Hepatocyte (in vitro differentiated cells): ENCODE measurements around the gene MTCH1. TPM values are rescaled to one million over a fixed set of nuclear protein-coding genes. Genes with fewer than 3 reads are reported as not detected.

Source experiments
- DNase-seq: peaks from one replicate; pipeline ENCODE4 v3.0.0-alpha.2; 2016; ENCODE audit warnings: low spot score
- H2AFZ ChIP-seq: fragments of 200-600 bp; sonication (generic); 2 replicates; pipeline ENCODE4 v1.6.0; 2016; ENCODE audit warnings: antibody characterized with exemption, mild to moderate bottlenecking
- H3K27ac ChIP-seq: fragments of 200-600 bp; sonication (generic); 2 replicates; pipeline ENCODE4 v1.5.1; 2016; ENCODE audit warnings: mild to moderate bottlenecking
- H3K27me3 ChIP-seq: fragments of 200-600 bp; sonication (generic); 2 replicates; pipeline ENCODE4 v1.6.1; 2016
- H3K36me3 ChIP-seq: fragments of 200-600 bp; sonication (generic); replicated peaks from 2 replicates; pipeline ENCODE4 v1.5.1; 2016; ENCODE audit warnings: low read depth; ENCODE audit not compliant: insufficient read depth
- H3K4me1 ChIP-seq: fragments of 200-600 bp; sonication (generic); 2 replicates; pipeline ENCODE4 v1.5.1; 2016; ENCODE audit warnings: mild to moderate bottlenecking, moderate library complexity; ENCODE audit not compliant: insufficient read depth
- H3K4me2 ChIP-seq: fragments of 200-600 bp; sonication (generic); 2 replicates; pipeline ENCODE4 v1.6.0; 2016
- H3K4me3 ChIP-seq: fragments of 200-600 bp; sonication (generic); 2 replicates; pipeline ENCODE4 v1.5.1; 2016; ENCODE audit warnings: mild to moderate bottlenecking
- H3K79me2 ChIP-seq: fragments of 200-600 bp; sonication (generic); 2 replicates; pipeline ENCODE4 v1.6.0; 2017; ENCODE audit warnings: mild to moderate bottlenecking
- H3K9me2 ChIP-seq: fragments of 200-600 bp; sonication (generic); replicated peaks from 2 replicates; pipeline ENCODE4 v1.6.0; 2017; ENCODE audit warnings: mild to moderate bottlenecking; ENCODE audit not compliant: insufficient read depth
- H3K9me3 ChIP-seq: fragments of 200-600 bp; sonication (generic); 2 replicates; pipeline ENCODE4 v1.5.1; 2016; ENCODE audit warnings: low read depth, mild to moderate bottlenecking
- H4K20me1 ChIP-seq: fragments of 200-600 bp; sonication (generic); 2 replicates; pipeline ENCODE4 v1.6.0; 2016; ENCODE audit warnings: mild to moderate bottlenecking; ENCODE audit not compliant: insufficient read depth, poor library complexity, severe bottlenecking
- EZH2 ChIP-seq: fragments of 200-600 bp; sonication (generic); IDR thresholded peaks from 2 replicates; pipeline ENCODE4 v1.6.1; 2016; ENCODE audit warnings: antibody characterized with exemption, mild to moderate bottlenecking, borderline replicate concordance
- EZH2phosphoT487 ChIP-seq: fragments of 200-600 bp; sonication (generic); IDR thresholded peaks from one replicate; pipeline ENCODE4 v1.6.1; 2018; ENCODE audit warnings: antibody characterized with exemption, mild to moderate bottlenecking, low read depth, moderate library complexity; ENCODE audit not compliant: unreplicated experiment, severe bottlenecking
- WGBS: methylation state at CpG from one replicate; pipeline ENCODE4 v1.1.6; 2016; ENCODE audit warnings: low lambda C conversion rate; ENCODE audit errors: missing lambda C conversion rate; 5-methylcytosine and 5-hydroxymethylcytosine counted together
- polyA plus RNA-seq: library from polyadenylated mRNA; unstranded; fragments of >200 nt; fragmentation: Nextera tagmentation; extraction: Ambion mirVana; gene quantifications from 2 replicates; pipeline ENCODE4 v1.2.1, GENCODE V29; 2016
- total RNA-seq: library from RNA; depleted of rRNA; stranded (reverse); fragments of >200 nt; gene quantifications from 2 replicates; pipeline ENCODE4 v1.2.3, GENCODE V29; 2014
- TF ChIP-seq, protein P1 (sequence below): fragments of 200-600 bp; sonication (generic); IDR thresholded peaks from 2 replicates; pipeline ENCODE4 v1.5.1; 2016; ENCODE audit warnings: antibody characterized with exemption, mild to moderate bottlenecking; ENCODE audit not compliant: poor library complexity

MTCH1 gene
- total and polyA plus RNA-seq, 2 experiments from 2014 or later = 203 to 395 TPM

DNA sequence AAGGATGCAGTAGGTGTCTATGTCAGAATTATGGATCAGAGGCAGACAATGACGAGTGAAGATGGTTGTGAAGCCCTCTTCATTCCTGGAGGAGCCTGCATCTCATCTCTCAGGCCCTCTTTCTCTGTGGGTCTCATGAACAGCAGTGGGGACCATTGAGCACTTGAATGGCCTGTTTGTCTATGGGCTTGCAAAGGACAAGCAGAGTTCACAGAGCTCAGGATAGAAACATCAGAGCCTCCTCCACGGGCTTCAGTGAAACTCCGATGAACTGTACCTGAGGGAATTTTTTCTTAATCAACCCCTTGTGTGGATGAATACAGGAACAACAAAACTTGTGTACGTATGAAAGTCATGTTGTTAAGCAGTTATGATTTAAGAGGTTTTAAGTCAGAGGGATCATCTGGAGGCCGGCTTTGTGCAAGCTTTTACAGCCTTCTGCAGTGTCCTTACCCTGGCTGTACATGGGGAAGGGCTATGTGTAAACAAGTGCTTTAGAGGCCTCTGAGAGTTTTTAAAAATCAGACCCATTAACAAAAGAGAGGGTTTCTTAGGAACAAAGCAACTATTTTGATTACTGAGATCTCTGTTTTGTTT is 61.1 kb downstream of the MTCH1 start:
- no peak for DNase-seq
- Histone ChIP-seq H3K4me2 (peak overlapping the region; percentile 5), H3K36me3 (no peaks in the 10 kb centered on the region), H3K27me3 (no peaks in the 10 kb centered on the region), H3K9me2 (no peaks in the 10 kb centered on the region), H3K4me1 (peaks cover 46% of the 10 kb centered on the region), H2AFZ (no peak overlapping the region), H3K9me3 (no peaks in the 10 kb centered on the region), H3K27ac (peak overlapping the region; percentile 54), H4K20me1 (no peaks in the 10 kb centered on the region), H3K79me2 (no peaks in the 10 kb centered on the region), H3K4me3 (no peak overlapping the region)
- 52% methylated on average over 5 of the region's 5 CpGs for WGBS
- TF ChIP-seq EZH2 (no peak), EZH2phosphoT487 (no peak)
- TF ChIP-seq, protein P1, sequence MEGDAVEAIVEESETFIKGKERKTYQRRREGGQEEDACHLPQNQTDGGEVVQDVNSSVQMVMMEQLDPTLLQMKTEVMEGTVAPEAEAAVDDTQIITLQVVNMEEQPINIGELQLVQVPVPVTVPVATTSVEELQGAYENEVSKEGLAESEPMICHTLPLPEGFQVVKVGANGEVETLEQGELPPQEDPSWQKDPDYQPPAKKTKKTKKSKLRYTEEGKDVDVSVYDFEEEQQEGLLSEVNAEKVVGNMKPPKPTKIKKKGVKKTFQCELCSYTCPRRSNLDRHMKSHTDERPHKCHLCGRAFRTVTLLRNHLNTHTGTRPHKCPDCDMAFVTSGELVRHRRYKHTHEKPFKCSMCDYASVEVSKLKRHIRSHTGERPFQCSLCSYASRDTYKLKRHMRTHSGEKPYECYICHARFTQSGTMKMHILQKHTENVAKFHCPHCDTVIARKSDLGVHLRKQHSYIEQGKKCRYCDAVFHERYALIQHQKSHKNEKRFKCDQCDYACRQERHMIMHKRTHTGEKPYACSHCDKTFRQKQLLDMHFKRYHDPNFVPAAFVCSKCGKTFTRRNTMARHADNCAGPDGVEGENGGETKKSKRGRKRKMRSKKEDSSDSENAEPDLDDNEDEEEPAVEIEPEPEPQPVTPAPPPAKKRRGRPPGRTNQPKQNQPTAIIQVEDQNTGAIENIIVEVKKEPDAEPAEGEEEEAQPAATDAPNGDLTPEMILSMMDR = no peak

DNA sequence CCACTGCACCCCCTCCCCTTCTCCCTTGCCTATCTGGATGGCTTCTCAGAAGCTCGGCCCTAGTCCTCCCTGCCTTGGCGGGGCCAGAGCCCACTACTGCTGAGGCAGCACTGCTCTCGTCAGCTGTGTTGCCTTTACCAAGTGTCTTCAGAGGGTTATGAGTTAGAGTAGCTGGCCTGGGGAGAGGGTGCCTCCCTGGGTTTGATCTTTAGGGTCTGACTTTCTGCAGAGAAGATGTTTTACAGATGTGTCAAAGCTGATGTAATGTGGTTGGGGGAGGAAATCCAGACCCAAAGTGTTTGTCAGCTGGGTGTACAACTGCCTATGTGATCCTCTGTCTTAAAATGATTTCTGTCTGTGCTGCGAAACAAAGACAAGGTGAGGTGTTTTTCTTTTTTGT is 61.9 kb downstream of the MTCH1 start:
- H3K4me1 ChIP-seq = peaks cover 40% of the 10 kb centered on the region
- DNase-seq = no peak
- H3K4me2 ChIP-seq = no peak overlapping the region
- H3K4me3 ChIP-seq = no peak overlapping the region
- 60% methylated on average over 4 of the region's 4 CpGs for WGBS
- no peaks in the 10 kb centered on the region for H3K9me2 ChIP-seq
- H3K27ac ChIP-seq = peak overlapping the region; percentile 54
- no peak overlapping the region for H2AFZ ChIP-seq
- no peaks in the 10 kb centered on the region for H3K9me3 ChIP-seq
- H3K79me2 ChIP-seq = no peaks in the 10 kb centered on the region
- no peaks in the 10 kb centered on the region for H3K27me3 ChIP-seq
- no peak for TF ChIP-seq EZH2phosphoT487
- TF ChIP-seq, protein P1 = no peak
- no peak for TF ChIP-seq EZH2
- no peaks in the 10 kb centered on the region for H4K20me1 ChIP-seq
- no peaks in the 10 kb centered on the region for H3K36me3 ChIP-seq

DNA sequence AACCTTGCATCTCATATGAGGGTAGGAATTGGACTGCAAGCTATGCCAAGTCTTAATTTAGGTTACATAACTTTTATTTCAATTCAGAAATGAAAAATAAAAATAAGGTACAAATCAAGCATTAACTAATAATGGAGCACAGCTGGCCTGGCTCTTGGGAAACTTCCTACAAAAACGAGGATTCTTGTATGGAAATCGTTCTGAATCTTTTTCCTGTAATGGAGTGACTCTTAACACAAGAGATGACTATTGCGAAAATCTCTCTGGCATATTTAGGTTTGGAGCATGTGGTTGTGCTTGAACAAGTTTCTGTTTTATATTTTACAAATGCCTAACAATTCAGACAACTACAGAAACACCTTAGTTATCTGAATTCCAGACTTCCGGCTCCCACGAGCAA is 65.5 kb downstream of the MTCH1 start:
- Histone ChIP-seq H3K27me3 (no peaks in the 10 kb centered on the region), H3K4me3 (no peak overlapping the region), H3K36me3 (no peaks in the 10 kb centered on the region), H3K4me1 (peaks cover 46% of the 10 kb centered on the region), H3K79me2 (no peaks in the 10 kb centered on the region), H3K9me2 (no peaks in the 10 kb centered on the region), H2AFZ (no peak overlapping the region), H3K4me2 (no peak overlapping the region), H4K20me1 (no peaks in the 10 kb centered on the region), H3K9me3 (no peaks in the 10 kb centered on the region), H3K27ac (peak overlapping the region; percentile 22)
- 90% methylated on average over 5 of the region's 5 CpGs for WGBS
- no peak for DNase-seq
- TF ChIP-seq EZH2 = no peak
- TF ChIP-seq EZH2phosphoT487 = no peak
- TF ChIP-seq, protein P1 = no peak

DNA sequence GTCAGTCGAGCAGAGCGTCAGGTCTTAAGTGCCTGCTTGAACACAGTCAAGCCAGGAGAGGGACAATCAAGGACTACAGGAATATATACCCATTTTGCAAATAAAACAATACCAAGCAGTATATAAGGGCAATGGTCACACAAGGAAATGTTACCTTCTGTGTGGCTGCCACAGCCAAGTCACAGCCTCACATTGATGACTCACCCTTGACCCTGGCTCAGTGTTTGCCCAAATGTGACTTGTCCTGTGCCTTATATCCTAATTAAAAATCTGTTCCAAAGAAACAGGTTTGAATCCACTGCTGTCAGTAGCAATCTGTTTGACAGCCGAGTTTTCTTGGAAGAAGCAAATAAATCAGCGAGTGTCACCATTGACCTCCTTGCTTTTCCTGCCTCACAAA is 65.9 kb downstream of the MTCH1 start:
- Histone ChIP-seq H3K4me3 (no peak overlapping the region), H3K4me1 (peaks cover 41% of the 10 kb centered on the region), H3K9me3 (no peaks in the 10 kb centered on the region), H3K27ac (peak overlapping the region; percentile 22), H3K36me3 (no peaks in the 10 kb centered on the region), H3K79me2 (no peaks in the 10 kb centered on the region), H2AFZ (no peak overlapping the region), H4K20me1 (no peaks in the 10 kb centered on the region), H3K27me3 (no peaks in the 10 kb centered on the region), H3K9me2 (no peaks in the 10 kb centered on the region), H3K4me2 (no peak overlapping the region)
- TF ChIP-seq EZH2 (no peak), EZH2phosphoT487 (no peak)
- TF ChIP-seq, protein P1 = no peak
- no peak for DNase-seq
- 93% methylated on average over 4 of the region's 4 CpGs for WGBS
